Calu3 (cell line): Measurements from ENCODE around the gene FAM227A. TPM values are rescaled to one million over a fixed set of nuclear protein-coding genes. Genes with fewer than 3 reads are reported as not detected.

Experiments used
- BruUV-seq: library from RNA; stranded (reverse); fragments of 400-500 nt; replicated peaks from 2 replicates; lab custom pipeline; 2021; lab: Mats Ljungman, UMichigan
- CTCF ChIA-PET: fragments of 300-600 bp; sonication (Branson Sonifier 250); formaldehyde crosslinking; loops from one replicate; lab custom pipeline; 2022; ENCODE audit warnings: antibody characterized with exemption; lab: Charles Lee
- DNase-seq: peaks from one replicate; pipeline ENCODE4 v3.0.0; 2022
- H3K27ac Mint-ChIP-seq: one replicate; pipeline ENCODE4 v1.8.0; 2022; ENCODE audit warnings: mixed read lengths; ENCODE audit not compliant: unreplicated experiment
- H3K27me3 Mint-ChIP-seq: one replicate; pipeline ENCODE4 v1.8.0; 2022; ENCODE audit warnings: mixed read lengths; ENCODE audit not compliant: unreplicated experiment
- H3K36me3 Mint-ChIP-seq: one replicate; pipeline ENCODE4 v1.8.0; 2022; ENCODE audit warnings: mild to moderate bottlenecking, moderate library complexity, mixed read lengths; ENCODE audit not compliant: insufficient read depth, unreplicated experiment
- H3K4me1 Mint-ChIP-seq: one replicate; pipeline ENCODE4 v1.8.0; 2022; ENCODE audit warnings: mild to moderate bottlenecking, low read depth, mixed read lengths; ENCODE audit not compliant: unreplicated experiment
- H3K4me3 Mint-ChIP-seq: one replicate; pipeline ENCODE4 v1.8.0; 2022; ENCODE audit warnings: mild to moderate bottlenecking, low read depth, moderate library complexity, mixed read lengths; ENCODE audit not compliant: unreplicated experiment
- H3K9me3 Mint-ChIP-seq: one replicate; pipeline ENCODE4 v1.8.0; 2022; ENCODE audit warnings: low read depth, mixed read lengths; ENCODE audit not compliant: unreplicated experiment
- intact Hi-C: fragments of 100-400 bp; cut with micrococcal nuclease; formaldehyde crosslinking; loops from one replicate; pipeline ENCODE4 v1.10.0; 2022; ENCODE audit not compliant: unreplicated experiment
- total RNA-seq: library from RNA; stranded (reverse); gene quantifications from 2 replicates; pipeline ENCODE4 v1.2.3, GENCODE V29; 2022
- TF ChIP-seq, protein P1 (sequence below): fragments of 200-600 bp; IDR thresholded peaks from one replicate; pipeline ENCODE4 v1.8.0; 2022; ENCODE audit warnings: antibody characterized with exemption; ENCODE audit not compliant: unreplicated experiment

The FAM227A gene
- total RNA-seq, 1 experiment from 2014 or later = 9.6 TPM

DNA sequence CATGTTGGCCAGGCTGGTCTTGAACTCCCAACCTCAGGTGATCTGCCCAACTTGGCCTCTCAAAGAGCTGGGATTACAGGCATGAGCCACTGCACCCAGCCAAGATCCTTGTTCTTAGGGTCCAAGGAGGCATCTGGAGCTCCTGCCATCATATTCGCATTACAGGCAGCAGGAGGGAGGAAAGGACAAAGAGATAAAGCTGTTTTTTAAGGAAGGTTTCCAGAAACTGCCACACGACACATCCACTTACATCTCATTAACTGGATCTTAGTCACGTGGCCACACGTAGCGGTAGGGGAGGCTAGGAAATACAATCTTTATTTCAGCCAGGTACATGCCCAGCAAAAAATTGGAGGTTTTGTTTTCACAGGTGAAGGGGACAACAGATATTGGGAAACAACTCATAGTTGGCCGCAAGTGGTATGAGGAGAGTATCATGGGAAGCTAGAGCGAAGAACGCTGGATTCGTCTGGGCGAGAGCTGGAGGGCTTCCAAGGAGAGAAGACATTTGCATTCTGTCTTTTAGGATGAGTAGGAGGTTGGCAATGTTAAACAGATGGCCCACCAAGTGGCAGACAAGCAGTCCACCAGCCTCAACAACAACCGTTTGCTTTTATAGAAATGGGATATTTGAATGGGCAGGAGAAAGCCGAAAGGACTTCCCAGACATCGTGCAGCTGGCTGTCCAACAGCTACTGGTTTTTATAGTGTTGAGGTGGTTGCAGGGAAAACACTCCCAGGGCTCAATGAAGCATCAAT is 47.0 kb downstream of the FAM227A start:
- intact Hi-C loops = no loop called here
- no TSS peak for BruUV-seq
- Mint-ChIP-seq H3K4me1 (peaks cover 8% of the 10 kb centered on the region), H3K27me3 (no peaks in the 10 kb centered on the region), H3K36me3 (peaks cover 14% of the 10 kb centered on the region), H3K27ac (no peak overlapping the region), H3K4me3 (no peak overlapping the region), H3K9me3 (no peaks in the 10 kb centered on the region)
- DNase-seq = no peak
- TF ChIP-seq, protein P1, sequence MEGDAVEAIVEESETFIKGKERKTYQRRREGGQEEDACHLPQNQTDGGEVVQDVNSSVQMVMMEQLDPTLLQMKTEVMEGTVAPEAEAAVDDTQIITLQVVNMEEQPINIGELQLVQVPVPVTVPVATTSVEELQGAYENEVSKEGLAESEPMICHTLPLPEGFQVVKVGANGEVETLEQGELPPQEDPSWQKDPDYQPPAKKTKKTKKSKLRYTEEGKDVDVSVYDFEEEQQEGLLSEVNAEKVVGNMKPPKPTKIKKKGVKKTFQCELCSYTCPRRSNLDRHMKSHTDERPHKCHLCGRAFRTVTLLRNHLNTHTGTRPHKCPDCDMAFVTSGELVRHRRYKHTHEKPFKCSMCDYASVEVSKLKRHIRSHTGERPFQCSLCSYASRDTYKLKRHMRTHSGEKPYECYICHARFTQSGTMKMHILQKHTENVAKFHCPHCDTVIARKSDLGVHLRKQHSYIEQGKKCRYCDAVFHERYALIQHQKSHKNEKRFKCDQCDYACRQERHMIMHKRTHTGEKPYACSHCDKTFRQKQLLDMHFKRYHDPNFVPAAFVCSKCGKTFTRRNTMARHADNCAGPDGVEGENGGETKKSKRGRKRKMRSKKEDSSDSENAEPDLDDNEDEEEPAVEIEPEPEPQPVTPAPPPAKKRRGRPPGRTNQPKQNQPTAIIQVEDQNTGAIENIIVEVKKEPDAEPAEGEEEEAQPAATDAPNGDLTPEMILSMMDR = no peak
- CTCF ChIA-PET = no interaction called here

DNA sequence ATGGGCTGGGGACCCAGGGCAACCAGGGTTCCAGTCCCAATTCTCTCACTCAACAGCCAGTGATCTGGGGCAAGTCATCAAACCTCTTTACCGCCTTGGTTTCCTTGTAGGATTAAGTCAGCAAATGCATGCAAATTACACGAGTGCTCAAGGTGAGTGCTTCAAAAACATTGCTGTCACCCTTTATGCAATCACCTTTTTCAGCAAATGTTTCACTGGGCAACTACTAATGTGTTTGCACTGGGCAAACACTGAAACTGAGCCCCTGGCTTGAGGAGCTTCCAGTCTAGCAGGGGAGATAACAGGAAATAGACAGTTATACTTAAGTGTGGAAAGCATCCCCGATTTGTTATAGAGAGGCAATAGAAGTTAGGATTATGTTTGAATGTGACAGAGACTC is 48.5 kb downstream of the FAM227A start:
- no TSS peak for BruUV-seq
- H3K27ac Mint-ChIP-seq = peak overlapping the region; percentile 42
- H3K9me3 Mint-ChIP-seq = no peaks in the 10 kb centered on the region
- intact Hi-C loops = no loop called here
- no peaks in the 10 kb centered on the region for H3K27me3 Mint-ChIP-seq
- H3K4me1 Mint-ChIP-seq = peaks cover 8% of the 10 kb centered on the region
- peaks cover 14% of the 10 kb centered on the region for H3K36me3 Mint-ChIP-seq
- TF ChIP-seq, protein P1 = no peak
- DNase-seq = no peak
- H3K4me3 Mint-ChIP-seq = no peak overlapping the region
- CTCF ChIA-PET = no interaction called here

DNA sequence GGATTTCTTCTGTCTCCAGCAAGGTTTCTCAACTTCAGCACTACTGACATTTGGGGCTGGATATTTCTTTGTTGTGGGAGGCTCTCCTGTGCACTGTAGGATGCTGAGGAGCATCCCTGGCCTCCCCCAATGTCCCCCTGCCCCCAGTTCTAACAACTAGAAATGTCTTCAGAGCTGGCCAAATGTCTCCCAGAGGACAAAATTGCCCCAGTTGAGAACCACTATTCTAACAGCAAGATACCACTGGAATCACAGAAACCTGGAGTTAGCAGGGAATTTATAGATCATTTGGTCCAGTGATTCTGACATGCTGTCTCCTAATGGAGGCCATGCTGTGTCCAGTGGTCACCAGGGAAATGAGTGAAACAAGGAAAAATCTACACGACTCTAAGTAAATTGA is 54.0 kb downstream of the FAM227A start:
- H3K27ac Mint-ChIP-seq = no peak overlapping the region
- H3K9me3 Mint-ChIP-seq = no peaks in the 10 kb centered on the region
- no TSS peak for BruUV-seq
- peaks cover 8% of the 10 kb centered on the region for H3K4me1 Mint-ChIP-seq
- intact Hi-C loops = no loop called here
- TF ChIP-seq, protein P1 = no peak
- H3K27me3 Mint-ChIP-seq = no peaks in the 10 kb centered on the region
- H3K36me3 Mint-ChIP-seq = peaks cover 14% of the 10 kb centered on the region
- H3K4me3 Mint-ChIP-seq = no peak overlapping the region
- DNase-seq = no peak
- CTCF ChIA-PET = no interaction called here

DNA sequence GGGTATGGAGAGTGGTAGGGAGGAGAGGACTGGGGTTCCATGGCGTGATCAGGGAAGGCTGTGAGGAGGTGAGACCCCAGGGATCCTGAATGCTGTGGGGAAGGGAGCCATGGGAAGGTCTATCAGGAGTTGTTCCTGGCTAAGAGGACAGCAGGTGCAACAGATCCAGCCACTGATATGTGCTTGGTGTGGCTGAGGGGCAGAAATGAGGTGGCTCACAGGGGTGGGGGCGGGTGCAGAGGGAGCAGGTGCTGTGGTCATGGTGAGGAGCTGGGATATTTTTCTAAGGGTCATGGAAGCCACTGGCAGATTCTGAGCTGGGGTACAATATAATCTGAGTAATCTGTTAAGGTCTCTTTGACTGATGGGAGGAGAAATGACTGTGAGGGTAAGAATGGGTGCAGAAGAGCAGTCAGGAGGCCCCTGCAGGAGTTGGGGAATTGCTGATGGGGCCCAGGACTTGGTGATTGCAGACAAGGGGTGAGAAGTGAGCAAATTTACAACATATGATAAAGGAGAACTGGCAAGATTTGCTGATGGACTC is 54.9 kb downstream of the FAM227A start:
- H3K36me3 Mint-ChIP-seq = peaks cover 8% of the 10 kb centered on the region
- peaks cover 4% of the 10 kb centered on the region for H3K4me1 Mint-ChIP-seq
- DNase-seq = no peak
- H3K27ac Mint-ChIP-seq = no peak overlapping the region
- intact Hi-C loops = no loop called here
- CTCF ChIA-PET = no interaction called here
- H3K9me3 Mint-ChIP-seq = no peaks in the 10 kb centered on the region
- no peak overlapping the region for H3K4me3 Mint-ChIP-seq
- TF ChIP-seq, protein P1 = no peak
- no TSS peak for BruUV-seq
- no peaks in the 10 kb centered on the region for H3K27me3 Mint-ChIP-seq
